SK-N-MC (cell line): ENCODE data around the gene MRPL9.

Experiments
- EZH2 ChIP-seq: fragments of 200-600 bp; sonication (generic); IDR thresholded peaks from one replicate; pipeline ENCODE4 v1.6.1; 2017; ENCODE audit warnings: antibody characterized with exemption
- FOXP2 ChIP-seq: optimal IDR thresholded peaks from 2 replicates; pipeline ENCODE3; 2011; ENCODE audit warnings: mild to moderate bottlenecking, moderate library complexity; ENCODE audit not compliant: insufficient read depth; ENCODE audit errors: extremely low read length, control extremely low read depth
- POLR2AphosphoS5 ChIP-seq: IDR thresholded peaks from 2 replicates; pipeline ENCODE4 v1.6.1; 2012; ENCODE audit warnings: mild to moderate bottlenecking, low read depth, low read length, borderline replicate concordance

DNA sequence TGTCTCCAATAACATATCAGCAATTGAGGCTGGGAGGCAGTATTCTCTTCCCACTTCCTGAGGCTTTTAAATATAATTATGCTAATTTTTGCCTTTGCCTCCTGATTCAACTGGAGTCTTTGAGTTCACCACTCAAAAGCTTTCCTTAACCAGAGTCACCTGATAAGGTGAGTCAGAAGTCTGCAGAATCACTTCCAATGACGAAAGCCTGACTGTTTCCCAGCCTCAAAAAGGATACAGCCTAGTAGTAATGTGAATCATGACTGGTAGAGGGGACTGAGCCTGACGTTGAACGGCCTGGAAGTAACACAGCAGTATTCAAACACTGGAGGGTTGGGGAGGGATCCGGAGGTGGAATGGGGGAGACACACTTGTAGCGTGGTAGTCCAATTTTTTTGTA is 10.4 kb upstream of the MRPL9 start:
- no peak for TF ChIP-seq EZH2
- TF ChIP-seq POLR2AphosphoS5 = no peak
- no peak for TF ChIP-seq FOXP2
